ENCODE data around the gene NOP9.

Gene NOP9

DNA sequence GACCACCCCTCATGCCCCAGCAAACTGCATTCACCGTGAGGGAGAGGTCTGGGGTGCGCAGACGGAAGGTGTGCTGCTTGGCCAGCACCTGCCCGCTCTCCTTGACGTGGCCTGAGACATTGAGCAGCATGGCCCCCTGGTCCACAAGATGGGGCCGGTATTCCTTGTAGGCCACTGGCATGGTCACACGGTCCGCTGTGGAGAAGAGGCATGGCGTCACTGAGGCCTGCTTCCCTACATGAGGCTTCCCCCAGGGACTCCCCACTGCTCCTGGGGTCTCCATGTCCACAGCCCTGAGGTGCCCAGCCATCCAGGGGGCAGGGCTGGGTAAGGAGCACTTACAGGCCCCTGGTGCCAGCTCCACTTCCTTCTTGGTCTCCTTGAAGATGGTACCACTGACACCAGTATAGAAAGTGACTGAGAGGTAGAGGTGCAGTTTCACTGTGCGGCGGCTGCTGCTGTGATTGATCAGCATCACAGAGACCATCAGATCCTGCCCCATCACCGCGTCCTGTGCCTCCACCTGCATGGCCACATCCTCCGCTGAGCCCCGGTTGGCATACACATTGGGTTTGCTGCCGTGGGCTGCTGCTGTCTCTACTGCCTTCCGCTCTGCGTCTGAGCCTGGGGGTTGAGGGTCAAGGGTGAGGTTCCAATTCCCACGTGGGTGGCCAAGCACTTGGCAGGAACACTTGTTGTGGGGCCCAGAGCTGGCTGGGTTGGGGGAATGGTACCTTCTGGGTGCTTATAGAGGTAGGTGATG, 44.8 kb upstream of the NOP9 start:
- TF ChIP-seq, protein P1, sequence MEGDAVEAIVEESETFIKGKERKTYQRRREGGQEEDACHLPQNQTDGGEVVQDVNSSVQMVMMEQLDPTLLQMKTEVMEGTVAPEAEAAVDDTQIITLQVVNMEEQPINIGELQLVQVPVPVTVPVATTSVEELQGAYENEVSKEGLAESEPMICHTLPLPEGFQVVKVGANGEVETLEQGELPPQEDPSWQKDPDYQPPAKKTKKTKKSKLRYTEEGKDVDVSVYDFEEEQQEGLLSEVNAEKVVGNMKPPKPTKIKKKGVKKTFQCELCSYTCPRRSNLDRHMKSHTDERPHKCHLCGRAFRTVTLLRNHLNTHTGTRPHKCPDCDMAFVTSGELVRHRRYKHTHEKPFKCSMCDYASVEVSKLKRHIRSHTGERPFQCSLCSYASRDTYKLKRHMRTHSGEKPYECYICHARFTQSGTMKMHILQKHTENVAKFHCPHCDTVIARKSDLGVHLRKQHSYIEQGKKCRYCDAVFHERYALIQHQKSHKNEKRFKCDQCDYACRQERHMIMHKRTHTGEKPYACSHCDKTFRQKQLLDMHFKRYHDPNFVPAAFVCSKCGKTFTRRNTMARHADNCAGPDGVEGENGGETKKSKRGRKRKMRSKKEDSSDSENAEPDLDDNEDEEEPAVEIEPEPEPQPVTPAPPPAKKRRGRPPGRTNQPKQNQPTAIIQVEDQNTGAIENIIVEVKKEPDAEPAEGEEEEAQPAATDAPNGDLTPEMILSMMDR (IDR thresholded peaks at IDR 0.05; ENCODE audit: unreplicated experiment in 3 of 3): no peak
- Mint-ChIP-seq H3K9me3 (no peaks in the 10 kb centered on the region), H3K4me3 (no peak overlapping the region), H3K27ac (no peak overlapping the region), H3K4me1 (peaks cover 2% of the 10 kb centered on the region), H3K27me3 (ENCODE audit: low read depth) (no peaks in the 10 kb centered on the region), H3K36me3 (ENCODE audit: low read depth) (no peaks in the 10 kb centered on the region)

- no peak overlapping the region for H3K4me3 Mint-ChIP-seq
- peaks cover 4% of the 10 kb centered on the region for H3K4me1 Mint-ChIP-seq
- H3K9me3 Mint-ChIP-seq: no peaks in the 10 kb centered on the region
- H3K27ac Mint-ChIP-seq: no peak overlapping the region
- no peaks in the 10 kb centered on the region for H3K36me3 Mint-ChIP-seq (ENCODE audit: low read depth)
- no peaks in the 10 kb centered on the region for H3K27me3 Mint-ChIP-seq (ENCODE audit: low read depth)
- TF ChIP-seq, protein P1 (IDR thresholded peaks at IDR 0.05; ENCODE audit: unreplicated experiment in 3 of 3): no peak
Observed at GRCh38 chr14:24255438-24255837, 44.2 kb upstream of the NOP9 start.

GRCh38 chr14:24255931-24256711, 43.5 kb upstream of the NOP9 start:
- H3K36me3 Mint-ChIP-seq (ENCODE audit: low read depth): no peaks in the 10 kb centered on the region
- no peak overlapping the region for H3K4me3 Mint-ChIP-seq
- no peaks in the 10 kb centered on the region for H3K27me3 Mint-ChIP-seq (ENCODE audit: low read depth)
- H3K27ac Mint-ChIP-seq: no peak overlapping the region
- TF ChIP-seq, protein P1 (IDR thresholded peaks at IDR 0.05; ENCODE audit: unreplicated experiment in 3 of 3): no peak
- H3K4me1 Mint-ChIP-seq: peaks cover 4% of the 10 kb centered on the region
- no peaks in the 10 kb centered on the region for H3K9me3 Mint-ChIP-seq

- H3K4me3 Mint-ChIP-seq: no peak overlapping the region
- TF ChIP-seq, protein P1 (IDR thresholded peaks at IDR 0.05; ENCODE audit: unreplicated experiment in 3 of 3): no peak
- no peaks in the 10 kb centered on the region for H3K27me3 Mint-ChIP-seq (ENCODE audit: low read depth)
- peaks cover 4% of the 10 kb centered on the region for H3K4me1 Mint-ChIP-seq
- H3K9me3 Mint-ChIP-seq: no peaks in the 10 kb centered on the region
- H3K27ac Mint-ChIP-seq: no peak overlapping the region
- no peaks in the 10 kb centered on the region for H3K36me3 Mint-ChIP-seq (ENCODE audit: low read depth)
Observed at GRCh38 chr14:24256960-24257359, 42.7 kb upstream of the NOP9 start.

- Mint-ChIP-seq H3K27me3 (ENCODE audit: low read depth) (no peaks in the 10 kb centered on the region), H3K36me3 (ENCODE audit: low read depth) (no peaks in the 10 kb centered on the region), H3K4me1 (peaks cover 4% of the 10 kb centered on the region), H3K4me3 (no peak overlapping the region), H3K27ac (no peak overlapping the region), H3K9me3 (no peaks in the 10 kb centered on the region)
- TF ChIP-seq, protein P1 (IDR thresholded peaks at IDR 0.05; ENCODE audit: unreplicated experiment in 3 of 3): no peak
Observed at GRCh38 chr14:24258119-24258518, 41.5 kb upstream of the NOP9 start.
